SK-N-DZ (cell line): ENCODE measurements around the gene IMPDH1.

Source experiments
- DNase-seq: peaks from one replicate; pipeline ENCODE4 v3.0.0-alpha.2; 2015; ENCODE audit warnings: low spot score

Gene IMPDH1

GRCh38 chr7:128387216-128388144 lies 22.3 kb downstream of the IMPDH1 start:
- peak; percentile 87 for DNase-seq

- no peak for DNase-seq
These were observed 23.5 kb downstream of the IMPDH1 start for GRCh38 chr7:128385988-128386925.

GRCh38 chr7:128384726-128385125 lies 25.1 kb downstream of the IMPDH1 start:
- DNase-seq, result no peak

- DNase-seq, result no peak
These were observed 26.0 kb downstream of the IMPDH1 start for GRCh38 chr7:128383776-128384175.

- peak; percentile 58 for DNase-seq
These were observed 28.5 kb downstream of the IMPDH1 start for GRCh38 chr7:128381161-128381821.

GRCh38 chr7:128380483-128381106 lies 29.2 kb downstream of the IMPDH1 start:
- DNase-seq, result peak; percentile 68

GRCh38 chr7:128379900-128380479 lies 29.8 kb downstream of the IMPDH1 start:
- DNase-seq, result no peak

- no peak for DNase-seq
These were observed 31.1 kb downstream of the IMPDH1 start for GRCh38 chr7:128378637-128379036.

- DNase-seq, result no peak
These were observed 33.7 kb downstream of the IMPDH1 start for GRCh38 chr7:128376077-128376476.

GRCh38 chr7:128374041-128374440 lies 35.7 kb downstream of the IMPDH1 start:
- DNase-seq, result no peak

GRCh38 chr7:128373606-128374005 lies 36.2 kb downstream of the IMPDH1 start:
- no peak for DNase-seq

GRCh38 chr7:128370491-128370890 lies 39.3 kb downstream of the IMPDH1 start:
- no peak for DNase-seq

- no peak for DNase-seq
These were observed 42.8 kb downstream of the IMPDH1 start for GRCh38 chr7:128366986-128367385.

GRCh38 chr7:128366300-128366699 lies 43.5 kb downstream of the IMPDH1 start:
- no peak for DNase-seq

- DNase-seq, result no peak
These were observed 44.4 kb downstream of the IMPDH1 start for GRCh38 chr7:128365432-128365831.

GRCh38 chr7:128364166-128364870 lies 45.5 kb downstream of the IMPDH1 start:
- no peak for DNase-seq

GRCh38 chr7:128363261-128363721 lies 46.5 kb downstream of the IMPDH1 start:
- DNase-seq, result peak; percentile 55

- no peak for DNase-seq
These were observed 47.1 kb downstream of the IMPDH1 start for GRCh38 chr7:128362670-128363069.

- DNase-seq, result no peak
These were observed 48.1 kb downstream of the IMPDH1 start, which contains the start of gene PRRT4 for GRCh38 chr7:128361411-128362379. TSS of gene PRRT4 (minus strand) at chr7:128361690.
